GM19452 (cell line): ENCODE measurements around the gene AQP12A.
"Not testable (repeated sequence)": the region's sequence is repeated elsewhere in the genome, so short reads cannot be mapped to it uniquely, and the experiment has no call there.

Experiments
- ATAC-seq: cut with Tn5 transposase; IDR thresholded peaks from one replicate; pipeline ENCODE4 v1.9.1; 2021; ENCODE audit not compliant: unreplicated experiment

AQP12A gene

DNA sequence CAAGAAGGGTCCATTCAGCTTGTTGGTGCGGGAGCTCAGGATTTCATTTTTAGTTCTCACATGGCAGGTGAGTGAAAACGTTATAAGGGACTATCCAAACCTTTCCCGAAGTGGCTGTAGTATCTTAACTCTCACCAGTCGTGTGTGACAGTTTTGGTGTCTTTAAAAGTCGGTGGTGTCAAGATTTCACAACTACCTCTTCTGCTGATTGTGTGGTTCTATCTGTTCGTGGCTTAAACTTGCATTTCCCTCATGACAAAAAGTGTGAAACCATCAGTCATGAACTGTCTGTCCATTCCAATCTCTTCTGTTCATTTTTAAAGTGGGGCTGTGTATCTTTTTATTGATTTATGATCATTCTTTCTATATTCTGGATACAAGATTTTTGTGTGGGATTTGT, 5.2 kb upstream of the AQP12A start:
- ATAC-seq, result no peak

- no peak for ATAC-seq
Observed at GRCh38 chr2:240687045-240687740, 4.5 kb upstream of the AQP12A start.

GRCh38 chr2:240687741-240688552, 3.7 kb upstream of the AQP12A start:
- ATAC-seq, result no peak

GRCh38 chr2:240688553-240688919, 3.1 kb upstream of the AQP12A start:
- ATAC-seq, result no peak

- ATAC-seq, result no peak
Observed at GRCh38 chr2:240689975-240690374, 1.7 kb upstream of the AQP12A start.

GRCh38 chr2:240690421-240691074, 1.1 kb upstream of the AQP12A start:
- ATAC-seq, result not testable (repeated sequence)

DNA sequence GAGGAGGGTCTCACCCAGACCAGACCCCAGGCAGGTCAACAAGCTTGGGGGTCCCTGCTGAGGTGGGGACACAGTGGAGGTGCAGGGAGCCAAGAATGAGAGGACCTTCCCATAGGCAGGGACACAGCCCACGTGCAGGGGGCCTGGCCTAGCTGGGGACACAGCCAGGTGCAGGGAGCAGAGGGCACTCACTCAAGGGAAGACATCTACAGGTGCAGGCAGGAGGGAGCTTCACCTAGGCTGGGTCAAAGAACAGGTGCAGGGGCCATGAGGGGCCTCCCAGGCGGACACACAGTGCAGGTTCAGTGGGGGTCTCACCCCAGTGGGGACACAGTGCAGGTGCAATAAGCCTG, 615 bp upstream of the AQP12A start:
- ATAC-seq, result not testable (repeated sequence)

- ATAC-seq, result not testable (repeated sequence)
Observed at GRCh38 chr2:240692583-240693561, 1.2 kb downstream of the AQP12A start.

DNA sequence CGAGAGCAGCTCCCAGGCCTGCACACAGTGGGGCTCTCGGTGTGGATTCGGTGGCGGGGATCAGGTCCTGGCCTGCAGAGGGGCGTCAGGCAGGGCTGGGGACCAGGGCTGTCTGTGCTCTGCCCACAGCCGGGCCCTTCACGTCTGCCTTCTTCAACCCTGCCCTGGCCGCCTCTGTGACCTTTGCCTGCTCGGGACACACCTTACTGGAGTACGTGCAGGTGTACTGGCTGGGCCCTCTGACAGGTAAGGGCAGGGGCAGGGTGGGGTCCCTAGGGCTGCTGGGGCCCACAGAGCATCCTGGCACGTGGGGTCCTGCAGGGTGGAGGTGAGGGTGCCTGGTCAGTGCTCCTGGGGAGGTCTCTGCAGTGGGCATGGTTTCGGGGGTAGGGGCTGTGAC, 2.6 kb downstream of the AQP12A start:
- ATAC-seq, result not testable (repeated sequence)

DNA sequence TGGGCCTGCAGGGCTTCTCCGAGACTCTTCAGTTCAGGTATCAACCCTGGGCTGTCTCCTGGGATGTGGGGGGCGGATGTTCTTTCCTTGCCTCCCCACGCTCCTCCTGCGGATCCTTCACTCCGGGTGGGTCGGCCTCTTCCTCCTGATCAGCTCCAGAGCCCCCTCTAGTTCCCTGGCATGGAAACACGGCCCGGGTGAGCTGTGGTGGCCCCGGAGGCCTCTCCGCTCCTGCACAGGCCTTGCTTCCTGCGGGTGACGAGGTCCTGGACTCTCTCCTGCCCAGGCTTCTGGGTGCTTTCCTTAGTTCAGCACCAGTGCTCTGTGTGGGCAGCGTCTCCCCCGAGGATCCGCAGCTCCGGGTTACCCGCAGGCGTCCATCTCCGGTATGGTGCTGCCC, 3.9 kb downstream of the AQP12A start:
- not testable (repeated sequence) for ATAC-seq

- not testable (repeated sequence) for ATAC-seq
Observed at GRCh38 chr2:240696469-240696868, 4.8 kb downstream of the AQP12A start.

DNA sequence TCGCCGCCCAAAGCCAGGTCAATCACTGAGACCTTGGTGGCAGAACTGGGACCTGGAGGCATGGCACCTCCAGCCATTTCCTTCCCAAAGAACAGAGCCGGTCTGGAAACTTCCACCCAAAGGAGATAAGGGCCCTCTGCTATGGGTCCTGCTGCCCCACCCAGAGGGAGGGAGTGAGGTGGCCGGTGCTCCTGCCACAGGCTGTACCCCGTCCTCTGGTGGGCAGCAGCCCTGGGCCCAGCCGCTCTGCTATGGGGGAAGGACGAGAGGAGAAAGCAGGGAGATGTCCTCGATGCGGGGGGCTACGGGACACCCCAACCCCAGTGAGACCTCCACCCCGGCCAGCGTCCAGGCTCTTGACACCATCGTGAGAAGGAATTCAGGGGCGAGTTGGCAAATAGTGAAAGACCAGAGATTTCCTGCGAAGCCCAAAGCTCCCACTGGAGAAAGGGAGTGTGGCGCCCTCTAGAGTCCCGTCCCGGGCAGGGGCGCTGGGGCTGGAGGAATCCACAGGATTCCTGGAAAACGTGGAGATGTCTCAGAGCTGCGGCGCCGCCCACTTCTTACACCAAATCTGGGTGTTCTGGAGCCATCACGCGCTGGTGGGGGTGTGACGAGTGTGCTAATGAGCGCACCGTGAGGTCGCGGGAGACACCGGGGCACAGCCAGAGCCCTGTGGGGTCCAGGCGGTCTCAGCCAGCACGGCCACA, 7.3 kb downstream of the AQP12A start:
- not testable (repeated sequence) for ATAC-seq

- ATAC-seq, result not testable (repeated sequence)
Observed at GRCh38 chr2:240699835-240700234, 8.2 kb downstream of the AQP12A start.

- ATAC-seq, result not testable (repeated sequence)
Observed at GRCh38 chr2:240700616-240701015, 8.9 kb downstream of the AQP12A start.

GRCh38 chr2:240701091-240701735, 9.5 kb downstream of the AQP12A start:
- no peak for ATAC-seq

GRCh38 chr2:240701736-240702639, 10.3 kb downstream of the AQP12A start:
- no peak for ATAC-seq

GRCh38 chr2:240702640-240703011, 11.0 kb downstream of the AQP12A start:
- no peak for ATAC-seq
